SU-DHL-6 (cell line): ENCODE data around the gene PLXNC1.

Experiments
- EZH2phosphoT487 ChIP-seq: fragments of 200-600 bp; sonication (generic), shearing (Covaris generic); conservative IDR thresholded peaks from 2 replicates; pipeline ENCODE4 v1.6.1; 2018; ENCODE audit warnings: mild to moderate bottlenecking, antibody characterized with exemption, low read length, moderate library complexity, mixed read lengths
- TF ChIP-seq, protein P1 (sequence below): fragments of 200-600 bp; sonication (generic); IDR thresholded peaks from one replicate; pipeline ENCODE4 v1.5.1; 2017; ENCODE audit warnings: antibody characterized with exemption, mild to moderate bottlenecking, low read length, moderate library complexity; ENCODE audit not compliant: insufficient read depth, poor library complexity, severe bottlenecking

DNA sequence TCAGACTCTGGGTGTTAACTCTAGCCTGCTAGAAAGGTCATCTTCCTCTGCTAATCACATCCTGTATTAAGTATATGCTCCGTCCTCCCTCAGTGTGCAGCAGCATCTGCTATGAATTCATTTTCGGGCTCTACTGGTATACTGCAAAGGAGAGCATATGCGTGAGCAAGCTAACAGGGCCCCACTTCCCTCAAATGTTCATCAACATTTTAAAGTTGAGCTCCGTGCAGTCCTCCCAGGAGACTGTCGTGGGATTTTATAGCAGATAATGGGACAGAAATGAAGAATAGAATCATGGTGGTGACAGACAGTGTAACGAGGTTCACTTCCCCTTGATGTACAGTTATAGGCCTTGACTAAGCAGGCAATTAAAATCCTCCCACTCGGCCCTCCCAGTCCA, 131.7 kb downstream of the PLXNC1 start:
- TF ChIP-seq, protein P1, sequence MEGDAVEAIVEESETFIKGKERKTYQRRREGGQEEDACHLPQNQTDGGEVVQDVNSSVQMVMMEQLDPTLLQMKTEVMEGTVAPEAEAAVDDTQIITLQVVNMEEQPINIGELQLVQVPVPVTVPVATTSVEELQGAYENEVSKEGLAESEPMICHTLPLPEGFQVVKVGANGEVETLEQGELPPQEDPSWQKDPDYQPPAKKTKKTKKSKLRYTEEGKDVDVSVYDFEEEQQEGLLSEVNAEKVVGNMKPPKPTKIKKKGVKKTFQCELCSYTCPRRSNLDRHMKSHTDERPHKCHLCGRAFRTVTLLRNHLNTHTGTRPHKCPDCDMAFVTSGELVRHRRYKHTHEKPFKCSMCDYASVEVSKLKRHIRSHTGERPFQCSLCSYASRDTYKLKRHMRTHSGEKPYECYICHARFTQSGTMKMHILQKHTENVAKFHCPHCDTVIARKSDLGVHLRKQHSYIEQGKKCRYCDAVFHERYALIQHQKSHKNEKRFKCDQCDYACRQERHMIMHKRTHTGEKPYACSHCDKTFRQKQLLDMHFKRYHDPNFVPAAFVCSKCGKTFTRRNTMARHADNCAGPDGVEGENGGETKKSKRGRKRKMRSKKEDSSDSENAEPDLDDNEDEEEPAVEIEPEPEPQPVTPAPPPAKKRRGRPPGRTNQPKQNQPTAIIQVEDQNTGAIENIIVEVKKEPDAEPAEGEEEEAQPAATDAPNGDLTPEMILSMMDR: no peak
- no peak for TF ChIP-seq EZH2phosphoT487
